Measurements from ENCODE around the gene MTMR4.

Gene MTMR4

GRCh38 chr17:58480090-58480489, 34.3 kb downstream of the MTMR4 start:
- Histone ChIP-seq H3K23ac (ENCODE audit: low read length in 2 of 2) (no peak overlapping the region), H3K36me3 (ENCODE audit: control insufficient read depth in 1 of 2, insufficient read depth in 2 of 2, low read depth in 1 of 2, low read length in 2 of 2) (no peaks in the 10 kb centered on the region), H3K27ac (ENCODE audit: low read length, poor library complexity, severe bottlenecking) (no peak overlapping the region), H3K79me1 (replicated peaks; ENCODE audit: low read length, poor library complexity, severe bottlenecking) (no peaks in the 10 kb centered on the region), H4K91ac (ENCODE audit: low read length) (no peak overlapping the region), H2AFZ (ENCODE audit: low read depth, low read length) (no peak overlapping the region), H3K4me2 (ENCODE audit: low read length, poor library complexity, severe bottlenecking) (no peak overlapping the region), H2BK12ac (ENCODE audit: low read length in 2 of 2) (no peak overlapping the region), H3K4me1 (ENCODE audit: control insufficient read depth, insufficient read depth, low read depth, low read length) (no peaks in the 10 kb centered on the region), H2BK120ac (ENCODE audit: low read depth, low read length) (no peak overlapping the region), H3K4me3 (ENCODE audit: insufficient read depth in 1 of 2, low read depth in 1 of 2, low read length in 2 of 2) (no peak overlapping the region), H3K9ac (ENCODE audit: low read length) (no peak overlapping the region), H4K8ac (ENCODE audit: low read length) (no peak overlapping the region), H3K4ac (ENCODE audit: low read depth in 1 of 2, low read length in 2 of 2) (no peak overlapping the region), H3K14ac (ENCODE audit: low read length in 2 of 2) (no peak overlapping the region), H2AK5ac (ENCODE audit: low read length, severe bottlenecking) (no peak overlapping the region), H3K27me3 (ENCODE audit: control insufficient read depth in 1 of 2, insufficient read depth in 1 of 2, low read length in 2 of 2) (peaks cover 0 to 2% of the 10 kb centered on the region in 2 experiments), H3K9me3 (ENCODE audit: control insufficient read depth, low read length) (no peaks in the 10 kb centered on the region), H2BK15ac (ENCODE audit: low read depth, poor library complexity, severe bottlenecking) (no peak overlapping the region), H2BK5ac (ENCODE audit: low read depth, low read length, poor library complexity, severe bottlenecking) (no peak overlapping the region), H3K18ac (ENCODE audit: low read depth in 1 of 2, low read length in 2 of 2) (no peak overlapping the region)
- WGBS, result 88% methylated on average over 4 of the region's 6 CpGs
- no peak for DNase-seq

DNA sequence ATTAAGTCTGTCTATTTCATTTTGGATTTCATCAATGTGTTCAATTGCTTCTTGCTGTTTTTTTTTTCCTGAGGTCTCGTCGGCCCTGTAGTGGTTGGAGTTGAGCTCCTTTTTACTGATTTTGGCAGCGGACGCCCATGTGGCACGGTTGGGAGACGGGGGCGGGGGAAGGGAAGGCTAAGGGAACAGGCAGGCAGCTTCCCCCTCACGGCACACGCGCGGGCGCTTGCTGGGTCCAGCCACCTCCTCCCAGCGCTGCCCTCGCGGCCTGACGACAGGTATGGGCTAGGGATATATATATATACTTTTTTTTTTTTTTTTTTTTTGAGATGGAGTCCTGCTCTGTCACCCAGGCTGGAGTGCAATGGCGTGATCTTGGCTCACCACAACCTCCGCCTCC, 37.6 kb downstream of the MTMR4 start:
- H3K4ac ChIP-seq (ENCODE audit: low read depth in 1 of 2, low read length in 2 of 2), result no peak overlapping the region
- H3K4me1 ChIP-seq (ENCODE audit: control insufficient read depth, insufficient read depth, low read depth, low read length), result no peaks in the 10 kb centered on the region
- H3K79me1 ChIP-seq (replicated peaks; ENCODE audit: low read length, poor library complexity, severe bottlenecking), result no peaks in the 10 kb centered on the region
- no peak overlapping the region for H2BK12ac ChIP-seq (ENCODE audit: low read length in 2 of 2)
- H3K18ac ChIP-seq (ENCODE audit: low read depth in 1 of 2, low read length in 2 of 2), result no peak overlapping the region
- no peaks in the 10 kb centered on the region for H3K9me3 ChIP-seq (ENCODE audit: control insufficient read depth, low read length)
- H3K9ac ChIP-seq (ENCODE audit: low read length), result no peak overlapping the region
- no peak overlapping the region for H4K91ac ChIP-seq (ENCODE audit: low read length)
- H3K23ac ChIP-seq (ENCODE audit: low read length in 2 of 2), result no peak overlapping the region
- no peak overlapping the region for H2BK5ac ChIP-seq (ENCODE audit: low read depth, low read length, poor library complexity, severe bottlenecking)
- no peak overlapping the region for H2BK15ac ChIP-seq (ENCODE audit: low read depth, poor library complexity, severe bottlenecking)
- peaks cover 0 to 2% of the 10 kb centered on the region in 2 experiments for H3K27me3 ChIP-seq (ENCODE audit: control insufficient read depth in 1 of 2, insufficient read depth in 1 of 2, low read length in 2 of 2)
- no peak overlapping the region for H4K8ac ChIP-seq (ENCODE audit: low read length)
- no peak overlapping the region for H2AFZ ChIP-seq (ENCODE audit: low read depth, low read length)
- H3K4me3 ChIP-seq (ENCODE audit: insufficient read depth in 1 of 2, low read depth in 1 of 2, low read length in 2 of 2), result no peak overlapping the region
- WGBS, result 81% methylated on average over 7 of the region's 18 CpGs
- no peak overlapping the region for H3K14ac ChIP-seq (ENCODE audit: low read length in 2 of 2)
- H3K4me2 ChIP-seq (ENCODE audit: low read length, poor library complexity, severe bottlenecking), result no peak overlapping the region
- DNase-seq, result no peak
- H2AK5ac ChIP-seq (ENCODE audit: low read length, severe bottlenecking), result no peak overlapping the region
- no peak overlapping the region for H2BK120ac ChIP-seq (ENCODE audit: low read depth, low read length)
- H3K27ac ChIP-seq (ENCODE audit: low read length, poor library complexity, severe bottlenecking), result no peak overlapping the region
- no peaks in the 10 kb centered on the region for H3K36me3 ChIP-seq (ENCODE audit: control insufficient read depth in 1 of 2, insufficient read depth in 2 of 2, low read depth in 1 of 2, low read length in 2 of 2)

GRCh38 chr17:58475985-58476384, 38.5 kb downstream of the MTMR4 start:
- Histone ChIP-seq H2AK5ac (ENCODE audit: low read length, severe bottlenecking) (no peak overlapping the region), H3K18ac (ENCODE audit: low read depth in 1 of 2, low read length in 2 of 2) (no peak overlapping the region), H3K4ac (ENCODE audit: low read depth in 1 of 2, low read length in 2 of 2) (no peak overlapping the region), H2BK12ac (ENCODE audit: low read length in 2 of 2) (no peak overlapping the region), H2BK15ac (ENCODE audit: low read depth, poor library complexity, severe bottlenecking) (no peak overlapping the region), H3K4me1 (ENCODE audit: control insufficient read depth, insufficient read depth, low read depth, low read length) (no peaks in the 10 kb centered on the region), H4K8ac (ENCODE audit: low read length) (no peak overlapping the region), H3K27me3 (ENCODE audit: control insufficient read depth in 1 of 2, insufficient read depth in 1 of 2, low read length in 2 of 2) (peaks cover 0 to 2% of the 10 kb centered on the region in 2 experiments), H3K27ac (ENCODE audit: low read length, poor library complexity, severe bottlenecking) (no peak overlapping the region), H2BK5ac (ENCODE audit: low read depth, low read length, poor library complexity, severe bottlenecking) (no peak overlapping the region), H3K9me3 (ENCODE audit: control insufficient read depth, low read length) (no peaks in the 10 kb centered on the region), H2BK120ac (ENCODE audit: low read depth, low read length) (no peak overlapping the region), H3K23ac (ENCODE audit: low read length in 2 of 2) (no peak overlapping the region), H3K4me3 (ENCODE audit: insufficient read depth in 1 of 2, low read depth in 1 of 2, low read length in 2 of 2) (no peak overlapping the region), H4K91ac (ENCODE audit: low read length) (no peak overlapping the region), H3K79me1 (replicated peaks; ENCODE audit: low read length, poor library complexity, severe bottlenecking) (no peaks in the 10 kb centered on the region), H3K14ac (ENCODE audit: low read length in 2 of 2) (no peak overlapping the region), H3K4me2 (ENCODE audit: low read length, poor library complexity, severe bottlenecking) (no peak overlapping the region), H3K9ac (ENCODE audit: low read length) (no peak overlapping the region), H3K36me3 (ENCODE audit: control insufficient read depth in 1 of 2, insufficient read depth in 2 of 2, low read depth in 1 of 2, low read length in 2 of 2) (no peaks in the 10 kb centered on the region), H2AFZ (ENCODE audit: low read depth, low read length) (no peak overlapping the region)
- no peak for DNase-seq

- Histone ChIP-seq H3K4me1 (ENCODE audit: control insufficient read depth, insufficient read depth, low read depth, low read length) (no peaks in the 10 kb centered on the region), H3K79me1 (replicated peaks; ENCODE audit: low read length, poor library complexity, severe bottlenecking) (no peaks in the 10 kb centered on the region), H3K27me3 (ENCODE audit: control insufficient read depth in 1 of 2, insufficient read depth in 1 of 2, low read length in 2 of 2) (peaks cover 0 to 8% of the 10 kb centered on the region in 2 experiments), H3K27ac (ENCODE audit: low read length, poor library complexity, severe bottlenecking) (no peak overlapping the region), H2BK15ac (ENCODE audit: low read depth, poor library complexity, severe bottlenecking) (no peak overlapping the region), H4K8ac (ENCODE audit: low read length) (no peak overlapping the region), H2AFZ (ENCODE audit: low read depth, low read length) (no peak overlapping the region), H3K36me3 (ENCODE audit: control insufficient read depth in 1 of 2, insufficient read depth in 2 of 2, low read depth in 1 of 2, low read length in 2 of 2) (no peaks in the 10 kb centered on the region), H3K9me3 (ENCODE audit: control insufficient read depth, low read length) (no peaks in the 10 kb centered on the region), H2BK5ac (ENCODE audit: low read depth, low read length, poor library complexity, severe bottlenecking) (no peak overlapping the region), H2BK12ac (ENCODE audit: low read length in 2 of 2) (no peak overlapping the region), H3K9ac (ENCODE audit: low read length) (no peak overlapping the region), H3K14ac (ENCODE audit: low read length in 2 of 2) (no peak overlapping the region), H3K4ac (ENCODE audit: low read depth in 1 of 2, low read length in 2 of 2) (no peak overlapping the region), H3K4me3 (ENCODE audit: insufficient read depth in 1 of 2, low read depth in 1 of 2, low read length in 2 of 2) (no peak overlapping the region), H3K4me2 (ENCODE audit: low read length, poor library complexity, severe bottlenecking) (no peak overlapping the region), H3K23ac (ENCODE audit: low read length in 2 of 2) (no peak overlapping the region), H2AK5ac (ENCODE audit: low read length, severe bottlenecking) (no peak overlapping the region), H2BK120ac (ENCODE audit: low read depth, low read length) (no peak overlapping the region), H4K91ac (ENCODE audit: low read length) (no peak overlapping the region), H3K18ac (ENCODE audit: low read depth in 1 of 2, low read length in 2 of 2) (no peak overlapping the region)
- WGBS, result 86% methylated on average over 5 of the region's 6 CpGs
- no peak for DNase-seq
These were observed 44.1 kb downstream of the MTMR4 start for GRCh38 chr17:58470356-58470755.

Measured in mesenchymal stem cell (in vitro differentiated cells and primary cell).